NCI-H1105 (cell line): ENCODE data around the gene GTF3C1.

Experiments
- DNase-seq: peaks from one replicate; lab custom pipeline; 2025; lab: John Stamatoyannopoulos, UW

The GTF3C1 gene

GRCh38 chr16:27516365-27516764 is 33.3 kb downstream of the GTF3C1 start:
- no peak for DNase-seq

- DNase-seq: no peak
Measured at GRCh38 chr16:27515874-27516353, 33.8 kb downstream of the GTF3C1 start.

- no peak for DNase-seq
Measured at GRCh38 chr16:27514806-27515205, 34.9 kb downstream of the GTF3C1 start.

- no peak for DNase-seq
Measured at GRCh38 chr16:27511657-27512448, 37.9 kb downstream of the GTF3C1 start.

GRCh38 chr16:27508476-27508875 is 41.2 kb downstream of the GTF3C1 start:
- DNase-seq: no peak

GRCh38 chr16:27506771-27507170 is 42.9 kb downstream of the GTF3C1 start:
- DNase-seq: no peak

- no peak for DNase-seq
Measured at GRCh38 chr16:27505297-27506236, 44.1 kb downstream of the GTF3C1 start.

GRCh38 chr16:27503662-27504061 is 46.1 kb downstream of the GTF3C1 start:
- DNase-seq: no peak

- no peak for DNase-seq
Measured at GRCh38 chr16:27500801-27501200, 48.9 kb downstream of the GTF3C1 start.

- DNase-seq: no peak
Measured at GRCh38 chr16:27499659-27500055, 50.1 kb downstream of the GTF3C1 start.

GRCh38 chr16:27498916-27499658 is 50.6 kb downstream of the GTF3C1 start:
- no peak for DNase-seq

- DNase-seq: no peak
Measured at GRCh38 chr16:27498031-27498825, 51.5 kb downstream of the GTF3C1 start.

- no peak for DNase-seq
Measured at GRCh38 chr16:27495191-27495590, 54.5 kb downstream of the GTF3C1 start.

GRCh38 chr16:27492588-27492979 is 57.1 kb downstream of the GTF3C1 start:
- DNase-seq: no peak

GRCh38 chr16:27491894-27492587 is 57.7 kb downstream of the GTF3C1 start:
- DNase-seq: no peak

- DNase-seq: no peak
Measured at GRCh38 chr16:27489906-27490305, 59.8 kb downstream of the GTF3C1 start.

- DNase-seq: no peak
Measured at GRCh38 chr16:27489421-27489820, 60.3 kb downstream of the GTF3C1 start.

- no peak for DNase-seq
Measured at GRCh38 chr16:27486760-27487159, 63.0 kb downstream of the GTF3C1 start.

- no peak for DNase-seq
Measured at GRCh38 chr16:27486344-27486743, 63.4 kb downstream of the GTF3C1 start.

- no peak for DNase-seq
Measured at GRCh38 chr16:27485811-27486210, 63.9 kb downstream of the GTF3C1 start.

- DNase-seq: no peak
Measured at GRCh38 chr16:27485126-27485525, 64.6 kb downstream of the GTF3C1 start.
